ENCODE measurements around the gene RHD. TPM values are rescaled to one million over a fixed set of nuclear protein-coding genes. Genes with fewer than 3 reads are reported as not detected.
"Not testable (repeated sequence)": the region's sequence is repeated elsewhere in the genome, so short reads cannot be mapped to it uniquely, and the experiment has no call there.

Gene RHD
- total and polyA plus RNA-seq, 2 of the 4 experiments (the other 2 are of a cell fraction) = not detected

GRCh38 chr1:25361901-25362300, 89.6 kb downstream of the RHD start (continued):
- TF ChIP-seq CTCF (conservative IDR thresholded peaks at IDR 0.05; ENCODE audit: low read depth, low read length) = no peak
- no peak for TF ChIP-seq MAZ (IDR thresholded peaks at IDR 0.05; ENCODE audit: borderline replicate concordance, low read depth, low read length)
- no peak for TF ChIP-seq FOS (IDR thresholded peaks at IDR 0.05; ENCODE audit: low read depth, low read length)
- TF ChIP-seq MAFK (IDR thresholded peaks at IDR 0.05; ENCODE audit: low read depth, low read length) = no peak
- TF ChIP-seq CHD1 (IDR thresholded peaks at IDR 0.05; ENCODE audit: low read depth, low read length) = no peak
- no peak for TF ChIP-seq RFX5 (IDR thresholded peaks at IDR 0.05; ENCODE audit: low read depth, low read length)

- Histone ChIP-seq H3K9me1 (ENCODE audit: insufficient read depth, low read length) (peaks cover 15% of the 10 kb centered on the region), H3K36me3 (ENCODE audit: control insufficient read depth, insufficient read depth, low read length) (peaks cover 13% of the 10 kb centered on the region), H3K79me1 (ENCODE audit: low read depth in 1 of 2, low read length in 2 of 2) (peaks cover 9 to 27% of the 10 kb centered on the region in 2 experiments; a peak in 2 of 4 replicates)
- H3K4me3 ChIP-seq (ENCODE audit: insufficient read depth, low read depth, low read length); H3K18ac ChIP-seq (ENCODE audit: low read depth, low read length); H3K56ac ChIP-seq (ENCODE audit: extremely low read depth, insufficient read depth, low read length); H3K23ac ChIP-seq (ENCODE audit: low read depth, low read length); H4K5ac ChIP-seq (ENCODE audit: low read depth, low read length); dilution Hi-C loops (cut with HindIII; ENCODE audit: low sequenced_read_pairs, unreplicated experiment); H2AFZ ChIP-seq (replicated peaks; ENCODE audit: low read length, poor library complexity); H4K20me1 ChIP-seq (ENCODE audit: insufficient read depth, low read length); H3K4me2 ChIP-seq (ENCODE audit: low read depth, low read length); H3K9ac ChIP-seq (ENCODE audit: low read depth, low read length); H4K8ac ChIP-seq (ENCODE audit: low read depth in 2 of 2, low read length in 2 of 2); BruUV-seq (replicated peaks); H3K4ac ChIP-seq (ENCODE audit: low read depth, low read length); H3K14ac ChIP-seq (replicated peaks; ENCODE audit: low read depth, low read length); H3K4me1 ChIP-seq (ENCODE audit: control insufficient read depth, insufficient read depth, low read length); in situ Hi-C loops (cut with MboI; ENCODE audit: low sequenced_read_pairs); DNase-seq; H3K27ac ChIP-seq (ENCODE audit: insufficient read depth, low read length); H2AK9ac ChIP-seq (replicated peaks; ENCODE audit: low read depth, low read length, poor library complexity); H2BK5ac ChIP-seq (ENCODE audit: low read depth, low read length, poor library complexity, severe bottlenecking); H2BK20ac ChIP-seq (ENCODE audit: low read depth, low read length); POLR2A ChIA-PET (ENCODE audit: unreplicated experiment); intact Hi-C loops (cut with micrococcal nuclease); ATAC-seq (ENCODE audit: low read depth); H2BK15ac ChIP-seq (ENCODE audit: low read depth, low read length); H2AK5ac ChIP-seq (ENCODE audit: low read depth, low read length); CTCF ChIA-PET; H3K27me3 ChIP-seq (ENCODE audit: control insufficient read depth, insufficient read depth, low read length); H4K91ac ChIP-seq (ENCODE audit: insufficient read depth, low read depth, low read length); H2BK120ac ChIP-seq (ENCODE audit: low read depth, low read length); H3K9me3 ChIP-seq (ENCODE audit: control insufficient read depth, insufficient read depth, low read length): not testable (repeated sequence)
- no CpG with 5 or more reads among the region's 17 CpGs for WGBS, 2 experiments (ENCODE audit: extremely low coverage in 2 of 2, insufficient read length in 1 of 2)
Measured at GRCh38 chr1:25362634-25363559, 90.6 kb downstream of the RHD start.

All from IMR-90 (cell line).